HS-5 (cell line): ENCODE data around the gene KRT9.
A peak's percentile ranks its signal among the peaks of the same experiment; 100 is the strongest.
"Not testable (repeated sequence)": the region's sequence is repeated elsewhere in the genome, so short reads cannot be mapped to it uniquely, and the experiment has no call there.

Experiments used
- DNase-seq: peaks from one replicate; pipeline ENCODE4 v3.0.0-alpha.2; 2012; ENCODE audit warnings: low read depth

KRT9 gene

GRCh38 chr17:41578971-41579370 is 7.1 kb upstream of the KRT9 start:
- no peak for DNase-seq

GRCh38 chr17:41578538-41578937 is 6.7 kb upstream of the KRT9 start:
- DNase-seq = no peak

- DNase-seq = not testable (repeated sequence)
Measured at GRCh38 chr17:41576740-41577139, 4.9 kb upstream of the KRT9 start.

GRCh38 chr17:41575336-41575735 is 3.5 kb upstream of the KRT9 start:
- no peak for DNase-seq

GRCh38 chr17:41567317-41567716 is 4.5 kb downstream of the KRT9 start:
- no peak for DNase-seq

- no peak for DNase-seq
Measured at GRCh38 chr17:41565338-41565737, 6.5 kb downstream of the KRT9 start.

- no peak for DNase-seq
Measured at GRCh38 chr17:41563607-41564170, 8.2 kb downstream of the KRT9 start.

- no peak for DNase-seq
Measured at GRCh38 chr17:41561554-41561953, 10.3 kb downstream of the KRT9 start.

GRCh38 chr17:41559548-41559947 is 12.3 kb downstream of the KRT9 start:
- no peak for DNase-seq

- no peak for DNase-seq
Measured at GRCh38 chr17:41556931-41557330, 14.9 kb downstream of the KRT9 start.

- no peak for DNase-seq
Measured at GRCh38 chr17:41556306-41556705, 15.6 kb downstream of the KRT9 start.

- no peak for DNase-seq
Measured at GRCh38 chr17:41555105-41555887, 16.6 kb downstream of the KRT9 start.

GRCh38 chr17:41553987-41554680 is 17.7 kb downstream of the KRT9 start:
- DNase-seq = no peak

GRCh38 chr17:41553176-41553575 is 18.7 kb downstream of the KRT9 start:
- DNase-seq = no peak

- no peak for DNase-seq
Measured at GRCh38 chr17:41552455-41552854, 19.4 kb downstream of the KRT9 start.

- no peak for DNase-seq
Measured at GRCh38 chr17:41551365-41551764, 20.5 kb downstream of the KRT9 start.

GRCh38 chr17:41549596-41550039 is 22.2 kb downstream of the KRT9 start:
- no peak for DNase-seq

GRCh38 chr17:41548844-41549595 is 22.8 kb downstream of the KRT9 start:
- DNase-seq = no peak

GRCh38 chr17:41547921-41548843 is 23.7 kb downstream of the KRT9 start:
- peak; percentile 91 for DNase-seq

- no peak for DNase-seq
Measured at GRCh38 chr17:41547378-41547841, 24.4 kb downstream of the KRT9 start.

- DNase-seq = no peak
Measured at GRCh38 chr17:41546819-41547218, 25.0 kb downstream of the KRT9 start.
